ENCODE results near the gene SHROOM1.

DNA sequence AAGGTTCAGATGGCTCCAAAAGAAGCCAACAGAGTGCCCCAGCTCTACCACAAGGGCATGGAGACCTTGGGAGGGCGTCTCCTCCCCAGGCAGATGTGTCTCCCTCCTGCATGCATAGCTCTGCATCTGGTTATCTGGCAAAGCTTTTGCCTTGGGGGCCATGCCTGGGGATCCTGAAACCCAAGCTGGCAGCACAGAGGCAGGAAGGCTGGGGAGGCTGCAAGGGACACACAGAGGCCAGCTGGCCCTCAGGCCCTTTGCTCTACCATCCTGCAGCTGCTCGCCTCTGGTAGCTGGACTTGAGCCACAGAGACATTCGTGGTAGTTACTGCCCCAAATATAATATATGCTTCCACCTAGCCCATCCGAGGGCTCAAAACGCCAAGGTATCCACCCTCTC is 57.3 kb downstream of the SHROOM1 start:
- TF ChIP-seq, protein P1, sequence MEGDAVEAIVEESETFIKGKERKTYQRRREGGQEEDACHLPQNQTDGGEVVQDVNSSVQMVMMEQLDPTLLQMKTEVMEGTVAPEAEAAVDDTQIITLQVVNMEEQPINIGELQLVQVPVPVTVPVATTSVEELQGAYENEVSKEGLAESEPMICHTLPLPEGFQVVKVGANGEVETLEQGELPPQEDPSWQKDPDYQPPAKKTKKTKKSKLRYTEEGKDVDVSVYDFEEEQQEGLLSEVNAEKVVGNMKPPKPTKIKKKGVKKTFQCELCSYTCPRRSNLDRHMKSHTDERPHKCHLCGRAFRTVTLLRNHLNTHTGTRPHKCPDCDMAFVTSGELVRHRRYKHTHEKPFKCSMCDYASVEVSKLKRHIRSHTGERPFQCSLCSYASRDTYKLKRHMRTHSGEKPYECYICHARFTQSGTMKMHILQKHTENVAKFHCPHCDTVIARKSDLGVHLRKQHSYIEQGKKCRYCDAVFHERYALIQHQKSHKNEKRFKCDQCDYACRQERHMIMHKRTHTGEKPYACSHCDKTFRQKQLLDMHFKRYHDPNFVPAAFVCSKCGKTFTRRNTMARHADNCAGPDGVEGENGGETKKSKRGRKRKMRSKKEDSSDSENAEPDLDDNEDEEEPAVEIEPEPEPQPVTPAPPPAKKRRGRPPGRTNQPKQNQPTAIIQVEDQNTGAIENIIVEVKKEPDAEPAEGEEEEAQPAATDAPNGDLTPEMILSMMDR (IDR thresholded peaks at IDR 0.05), result no peak
- TF ChIP-seq POLR2AphosphoS5 (IDR thresholded peaks at IDR 0.05), result no peak
